HG03025 (cell line): Measurements from ENCODE around the gene NAV2.
"Not testable (repeated sequence)": the region's sequence is repeated elsewhere in the genome, so short reads cannot be mapped to it uniquely, and the experiment has no call there.

Experiments
- ATAC-seq: cut with Tn5 transposase; IDR thresholded peaks from one replicate; pipeline ENCODE4 v1.9.1; 2021; ENCODE audit warnings: mild to moderate bottlenecking, moderate library complexity; ENCODE audit not compliant: unreplicated experiment, low FRiP score

Gene NAV2

GRCh38 chr11:19912115-19912957 lies 199.7 kb downstream of the NAV2 start:
- ATAC-seq, result no peak

DNA sequence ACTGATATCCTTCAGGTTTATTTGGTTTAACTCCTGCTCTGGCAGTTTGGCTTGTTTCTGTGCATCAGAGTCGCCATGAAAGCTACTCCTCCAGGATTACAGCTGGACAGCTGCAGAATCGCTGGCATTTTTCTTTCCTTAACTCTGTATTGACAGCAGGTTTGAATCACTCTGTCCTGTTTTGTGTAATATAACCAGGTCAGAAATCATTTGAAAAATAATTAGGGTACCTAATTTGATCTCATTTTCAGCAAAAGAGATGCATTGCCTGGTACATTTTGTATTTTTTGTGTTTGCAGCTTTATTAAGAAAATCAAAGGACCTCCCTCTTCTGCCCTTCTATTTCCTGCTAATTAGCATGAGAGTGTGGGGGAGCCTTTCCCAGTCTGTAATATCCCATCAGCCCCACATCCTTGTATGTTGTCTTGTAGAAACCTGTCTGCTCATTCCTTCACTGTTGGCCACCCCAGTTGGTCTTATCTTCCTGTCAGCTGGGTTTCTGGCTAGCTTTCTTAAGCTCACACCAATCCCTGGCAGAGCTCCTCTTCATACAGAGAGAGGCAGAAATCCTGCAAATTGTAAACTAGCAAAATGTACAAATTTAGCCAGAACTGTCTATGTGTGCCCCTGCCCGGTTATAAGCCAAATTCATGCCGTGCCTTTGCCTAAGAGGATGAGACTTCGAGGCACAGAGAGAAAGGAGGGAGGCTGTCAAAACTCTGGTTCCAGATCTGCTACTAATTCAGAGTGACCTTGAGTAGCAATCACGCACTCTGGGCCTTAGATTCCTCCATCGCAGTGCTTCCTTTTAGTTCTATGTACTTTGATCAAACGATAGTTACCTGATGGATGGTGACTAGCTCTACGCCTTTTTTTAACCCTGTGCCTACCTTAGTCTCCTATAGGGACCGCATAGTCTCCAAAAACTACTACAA lies 200.6 kb downstream of the NAV2 start:
- no peak for ATAC-seq

GRCh38 chr11:19913893-19914249 lies 201.2 kb downstream of the NAV2 start:
- no peak for ATAC-seq

- no peak for ATAC-seq
These were observed 203.2 kb downstream of the NAV2 start for GRCh38 chr11:19915808-19916207.

- ATAC-seq, result no peak
These were observed 204.4 kb downstream of the NAV2 start for GRCh38 chr11:19917069-19917468.

DNA sequence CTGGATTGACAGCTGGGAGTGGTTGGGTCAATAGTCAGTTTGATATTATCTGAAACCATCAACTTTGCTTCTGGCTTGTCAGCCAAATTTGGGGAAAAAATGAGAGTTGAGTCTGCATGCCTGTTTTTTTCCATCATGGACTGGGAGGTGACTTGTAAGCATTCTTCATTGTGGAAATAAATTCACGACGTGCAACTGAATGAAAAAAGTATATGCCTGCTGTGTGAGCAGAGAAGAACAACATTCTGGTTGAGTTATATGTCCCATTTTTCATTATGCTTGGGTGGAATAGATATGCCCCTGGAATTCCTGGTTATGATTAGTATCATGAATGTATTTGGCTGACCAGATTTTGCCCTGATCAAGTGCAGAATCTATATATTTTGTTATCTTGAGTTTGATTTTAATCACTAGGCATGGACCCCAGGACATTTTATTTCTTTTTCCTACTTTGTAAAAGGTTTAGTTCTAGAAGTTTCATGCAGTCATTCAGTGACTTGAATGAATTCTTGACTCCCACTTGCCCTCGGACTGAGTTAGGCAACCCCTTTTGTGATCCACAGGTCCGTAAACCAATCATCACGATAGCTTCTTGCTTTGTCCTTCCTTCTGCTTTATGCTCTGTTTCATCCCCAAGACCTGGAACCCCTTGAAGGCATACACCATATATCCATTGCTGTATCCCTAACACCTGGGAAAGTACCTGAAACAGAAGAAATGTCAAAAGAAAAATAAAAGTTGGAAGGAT lies 205.8 kb downstream of the NAV2 start:
- no peak for ATAC-seq

DNA sequence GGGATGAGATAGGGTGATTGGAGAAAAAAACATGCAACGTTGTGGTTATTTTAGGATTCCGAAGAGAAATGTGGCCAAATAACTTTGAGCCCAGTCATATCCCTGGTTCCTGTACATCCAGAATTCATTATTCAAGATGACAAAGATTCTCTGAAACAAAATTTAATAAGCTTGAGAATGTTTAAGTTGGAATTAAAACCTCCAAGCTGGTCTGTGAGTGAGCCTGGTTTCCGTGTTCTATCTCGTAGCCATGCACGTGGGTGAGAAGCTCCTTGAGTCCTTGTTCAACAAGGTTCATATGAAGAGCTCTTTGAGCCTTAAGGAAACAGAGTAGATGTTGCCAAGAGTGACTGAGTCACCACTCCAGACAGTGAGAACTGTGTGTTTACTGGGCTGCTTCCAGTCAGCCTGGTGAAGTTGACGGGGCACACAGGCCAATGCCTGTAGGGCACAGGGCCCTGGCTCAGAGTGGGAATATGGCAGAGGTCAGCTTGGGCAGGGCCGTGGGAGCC lies 206.5 kb downstream of the NAV2 start:
- no peak for ATAC-seq

DNA sequence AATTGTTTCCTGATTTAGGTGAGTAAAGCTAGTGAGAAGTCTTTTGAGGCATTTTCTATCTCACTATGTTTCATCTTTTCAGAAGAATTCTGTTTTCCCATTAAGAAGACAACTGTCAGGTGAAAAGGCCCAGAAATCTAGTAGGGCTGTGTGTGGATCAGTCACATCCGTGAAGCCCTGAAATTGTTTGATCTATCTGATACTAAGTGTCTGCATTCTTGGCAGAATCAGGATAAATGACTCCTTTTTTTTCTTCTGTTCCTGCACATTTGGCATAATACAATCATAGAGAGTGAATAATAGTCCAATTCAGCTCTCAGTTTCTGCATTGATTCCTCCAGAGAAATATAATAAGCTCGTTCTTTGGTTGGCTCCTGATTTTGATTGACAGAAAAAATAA lies 208.3 kb downstream of the NAV2 start:
- ATAC-seq, result no peak

- no peak for ATAC-seq
These were observed 209.5 kb downstream of the NAV2 start for GRCh38 chr11:19921976-19922688.

GRCh38 chr11:19922689-19923035 lies 210.0 kb downstream of the NAV2 start:
- ATAC-seq, result no peak

GRCh38 chr11:19923626-19924025 lies 211.0 kb downstream of the NAV2 start:
- ATAC-seq, result no peak

DNA sequence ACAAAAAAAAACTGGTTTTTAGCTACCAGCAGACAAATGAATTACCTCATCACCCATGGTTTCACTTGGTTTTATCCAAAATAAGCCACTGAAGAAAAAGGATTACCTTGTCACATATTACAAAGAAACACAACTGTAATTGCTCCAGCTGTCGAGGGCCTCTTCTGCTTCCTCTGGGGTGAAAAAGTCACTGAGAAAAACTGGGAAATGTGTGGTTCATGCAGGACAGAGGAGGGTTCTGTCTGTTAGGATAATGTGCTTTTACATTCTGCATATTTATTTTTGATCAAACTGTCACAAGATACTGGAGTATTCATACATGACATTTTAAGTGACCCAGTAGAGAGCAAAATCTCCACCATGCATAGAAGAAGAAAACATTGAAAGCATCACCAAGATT lies 211.7 kb downstream of the NAV2 start:
- no peak for ATAC-seq

DNA sequence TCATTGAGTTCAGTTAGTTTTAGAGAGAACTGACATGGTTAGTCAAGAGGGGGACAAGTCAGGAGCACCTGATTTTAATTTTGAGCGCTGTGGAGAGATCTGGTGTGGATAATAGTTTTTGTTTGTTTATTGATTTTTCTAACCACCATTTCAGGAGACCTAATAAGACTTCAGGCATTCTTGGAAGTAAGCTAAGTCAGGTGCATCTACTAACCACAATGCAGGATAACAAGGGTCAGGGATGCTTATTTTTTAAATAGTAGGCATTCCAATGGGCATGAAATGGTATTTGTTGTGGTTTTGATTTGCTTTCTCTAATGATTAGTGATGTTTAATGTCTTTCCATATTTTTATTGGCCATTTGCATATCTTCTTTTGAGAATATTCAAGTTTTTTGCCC lies 212.1 kb downstream of the NAV2 start:
- no peak for ATAC-seq

DNA sequence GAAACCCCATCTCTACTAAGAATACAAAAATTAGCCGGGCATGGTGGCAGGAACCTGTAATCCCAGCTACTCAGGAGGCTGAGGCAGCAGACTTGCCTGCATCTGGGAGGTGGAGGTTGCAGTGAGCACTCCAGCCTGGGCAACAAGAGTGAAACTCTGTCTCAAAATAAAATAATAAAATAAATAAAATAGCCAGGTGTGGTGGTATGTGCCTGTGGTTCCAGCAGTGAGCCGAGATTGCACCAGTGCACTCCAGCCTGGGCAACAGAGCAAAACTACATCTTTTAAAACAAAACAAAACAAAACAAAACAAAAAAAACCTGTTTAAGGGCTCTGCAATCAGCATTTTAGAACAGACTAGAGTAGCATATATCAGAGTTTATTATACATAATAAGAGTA lies 214.8 kb downstream of the NAV2 start:
- not testable (repeated sequence) for ATAC-seq

DNA sequence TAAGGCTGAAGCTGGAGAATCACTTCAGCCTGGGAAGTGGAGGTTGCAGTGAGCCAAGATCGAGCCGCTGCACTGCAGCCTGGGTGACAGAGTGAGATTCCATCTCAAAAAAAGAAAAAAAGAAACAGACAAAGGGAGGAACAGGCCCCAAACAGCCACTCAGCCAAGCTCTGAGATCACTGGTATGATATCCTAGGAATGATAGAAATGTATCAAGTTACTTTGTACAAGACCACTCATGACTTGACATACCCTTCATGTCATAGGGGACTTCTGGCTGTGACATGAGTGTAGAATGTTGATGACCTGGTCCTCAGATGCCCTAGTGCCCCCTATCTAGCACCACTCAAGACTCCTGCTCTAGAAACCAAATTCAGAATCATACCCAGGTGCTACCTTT lies 216.5 kb downstream of the NAV2 start:
- no peak for ATAC-seq

DNA sequence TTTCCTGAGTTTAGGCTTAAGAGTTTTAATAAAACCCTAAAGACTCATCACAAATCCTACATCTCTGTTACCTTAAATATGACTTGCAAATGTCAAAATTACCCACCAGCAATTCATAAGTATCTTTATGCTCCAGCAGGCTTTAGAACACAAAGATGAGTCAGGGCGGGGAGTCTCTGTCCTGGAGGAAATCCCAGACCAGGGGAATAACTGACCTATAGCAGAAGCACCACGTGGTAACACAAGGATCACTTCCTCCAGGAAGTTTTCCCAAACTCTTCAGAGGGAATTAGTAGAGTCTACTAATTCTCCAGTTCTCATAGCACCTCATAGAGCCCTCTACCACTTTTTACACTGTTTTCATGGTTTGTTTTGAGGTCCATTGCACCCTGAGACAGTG lies 217.0 kb downstream of the NAV2 start:
- no peak for ATAC-seq

GRCh38 chr11:19931141-19931770 lies 218.6 kb downstream of the NAV2 start:
- no peak for ATAC-seq

DNA sequence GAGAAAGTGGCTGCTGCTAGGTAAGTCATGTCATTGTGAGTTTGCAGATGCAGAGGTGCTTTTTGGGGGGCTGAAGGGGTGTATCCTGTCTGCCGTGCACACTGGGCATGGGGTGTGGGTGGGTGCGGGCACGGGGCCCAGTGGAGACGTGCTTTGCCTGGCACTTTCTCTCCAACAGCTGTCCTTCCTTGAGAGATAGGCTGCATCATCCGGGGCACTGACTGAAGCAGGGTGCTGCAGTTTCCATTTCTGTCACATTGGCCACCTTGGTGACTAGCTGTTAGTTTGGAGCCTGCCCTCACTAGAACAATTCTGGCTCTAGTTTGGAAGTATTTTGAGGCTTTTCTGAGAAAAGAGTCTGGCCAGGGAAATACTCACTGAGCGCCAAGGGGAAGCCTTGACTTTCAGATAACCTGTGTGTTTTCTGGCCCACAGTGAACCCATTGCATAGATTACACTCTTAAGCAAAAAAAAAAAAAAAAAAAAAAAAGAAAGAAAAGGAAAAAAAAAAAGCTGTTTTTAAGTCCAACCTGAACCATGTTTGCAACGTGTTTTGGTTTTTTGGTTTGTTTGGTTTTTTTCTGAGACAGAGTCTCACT lies 219.2 kb downstream of the NAV2 start:
- no peak for ATAC-seq

GRCh38 chr11:19933132-19933735 lies 220.6 kb downstream of the NAV2 start:
- ATAC-seq, result no peak
